Measurements from ENCODE around the gene OR2A1. TPM values are rescaled to one million over a fixed set of nuclear protein-coding genes. Genes with fewer than 3 reads are reported as not detected.
"Not testable (repeated sequence)": the region's sequence is repeated elsewhere in the genome, so short reads cannot be mapped to it uniquely, and the experiment has no call there.

The OR2A1 gene
- total and polyA plus RNA-seq, 2 donors (not counting 1 experiment from before 2014, with no cell fraction given) = 0.31 TPM; not detected in 1

GRCh38 chr7:144365523-144365922 is 53.3 kb downstream of the OR2A1 start:
- H3K27ac Mint-ChIP-seq; POLR2A ChIA-PET; H3K4me2 ChIP-seq (replicated peaks; ENCODE audit: low read depth, low read length, poor library complexity, severe bottlenecking); H3K9ac ChIP-seq (ENCODE audit: low read length); ATAC-seq (ENCODE audit: low read depth); H3K4me3 Mint-ChIP-seq; intact Hi-C loops (cut with micrococcal nuclease); H3K27me3 ChIP-seq (replicated peaks in 1 of 4; ENCODE audit: control extremely low read depth in 1 of 4, control insufficient read depth in 3 of 4, insufficient read depth in 4 of 4, low read length in 3 of 4); H3K27ac ChIP-seq (ENCODE audit: low read length in 2 of 2); H3K27me3 Mint-ChIP-seq; H3K4me3 ChIP-seq (ENCODE audit: control extremely low read depth in 1 of 5, extremely low read depth in 1 of 5, insufficient read depth in 1 of 5, low read depth in 2 of 5, low read length in 4 of 5); H3K4me1 ChIP-seq (ENCODE audit: control insufficient read depth in 2 of 2, insufficient read depth in 2 of 2, low read length in 2 of 2); DNase-seq; H3K9me3 ChIP-seq (ENCODE audit: control extremely low read depth in 1 of 3, control insufficient read depth in 2 of 3, insufficient read depth in 1 of 3, low read length in 2 of 3); CTCF ChIA-PET; H3K79me2 ChIP-seq (ENCODE audit: control insufficient read depth, insufficient read depth, low read length); H3K36me3 ChIP-seq (replicated peaks in 1 of 2; ENCODE audit: control extremely low read depth in 1 of 2, control insufficient read depth in 1 of 2, extremely low read depth in 1 of 2, insufficient read depth in 2 of 2, low read length in 1 of 2); H3K4me1 Mint-ChIP-seq; H4K20me1 ChIP-seq (ENCODE audit: control insufficient read depth, insufficient read depth, low read length, poor library complexity, severe bottlenecking); H3K9me3 Mint-ChIP-seq (ENCODE audit: insufficient read depth); H2AFZ ChIP-seq (ENCODE audit: insufficient read depth, low read depth, low read length, poor library complexity, severe bottlenecking): not testable (repeated sequence)
- WGBS (ENCODE audit: insufficient coverage) = no CpG with 5 or more reads among the region's 6 CpGs

GRCh38 chr7:144367250-144367649 is 55.0 kb downstream of the OR2A1 start:
- not testable (repeated sequence) for H3K9me3 Mint-ChIP-seq (ENCODE audit: insufficient read depth)

GRCh38 chr7:144369221-144369620 is 57.0 kb downstream of the OR2A1 start:
- CTCF ChIA-PET; H2AFZ ChIP-seq (ENCODE audit: insufficient read depth, low read depth, low read length, poor library complexity, severe bottlenecking); ATAC-seq (ENCODE audit: low read depth); intact Hi-C loops (cut with micrococcal nuclease); H3K27me3 Mint-ChIP-seq; H3K9me3 Mint-ChIP-seq (ENCODE audit: insufficient read depth); H4K20me1 ChIP-seq (ENCODE audit: control insufficient read depth, insufficient read depth, low read length, poor library complexity, severe bottlenecking); H3K9ac ChIP-seq (ENCODE audit: low read length); DNase-seq; H3K4me3 ChIP-seq (ENCODE audit: control extremely low read depth in 1 of 5, extremely low read depth in 1 of 5, insufficient read depth in 1 of 5, low read depth in 2 of 5, low read length in 4 of 5); H3K36me3 ChIP-seq (replicated peaks in 1 of 2; ENCODE audit: control extremely low read depth in 1 of 2, control insufficient read depth in 1 of 2, extremely low read depth in 1 of 2, insufficient read depth in 2 of 2, low read length in 1 of 2); POLR2A ChIA-PET; H3K4me1 Mint-ChIP-seq; H3K79me2 ChIP-seq (ENCODE audit: control insufficient read depth, insufficient read depth, low read length); H3K27me3 ChIP-seq (replicated peaks in 1 of 4; ENCODE audit: control extremely low read depth in 1 of 4, control insufficient read depth in 3 of 4, insufficient read depth in 4 of 4, low read length in 3 of 4); H3K4me2 ChIP-seq (replicated peaks; ENCODE audit: low read depth, low read length, poor library complexity, severe bottlenecking); H3K27ac Mint-ChIP-seq; H3K27ac ChIP-seq (ENCODE audit: low read length in 2 of 2); H3K9me3 ChIP-seq (ENCODE audit: control extremely low read depth in 1 of 3, control insufficient read depth in 2 of 3, insufficient read depth in 1 of 3, low read length in 2 of 3); H3K4me3 Mint-ChIP-seq; H3K4me1 ChIP-seq (ENCODE audit: control insufficient read depth in 2 of 2, insufficient read depth in 2 of 2, low read length in 2 of 2): not testable (repeated sequence)
- WGBS (ENCODE audit: insufficient coverage) = no CpG with 5 or more reads among the region's 7 CpGs

More at GRCh38 chr7:144367250-144367649, 55.0 kb downstream of the OR2A1 start:
- H3K36me3 ChIP-seq (replicated peaks in 1 of 2; ENCODE audit: control extremely low read depth in 1 of 2, control insufficient read depth in 1 of 2, extremely low read depth in 1 of 2, insufficient read depth in 2 of 2, low read length in 1 of 2); H3K27me3 ChIP-seq (replicated peaks in 1 of 4; ENCODE audit: control extremely low read depth in 1 of 4, control insufficient read depth in 3 of 4, insufficient read depth in 4 of 4, low read length in 3 of 4); H3K27ac Mint-ChIP-seq; intact Hi-C loops (cut with micrococcal nuclease); H3K27me3 Mint-ChIP-seq; POLR2A ChIA-PET; H3K4me2 ChIP-seq (replicated peaks; ENCODE audit: low read depth, low read length, poor library complexity, severe bottlenecking); H3K9ac ChIP-seq (ENCODE audit: low read length); H3K4me3 Mint-ChIP-seq; H3K9me3 ChIP-seq (ENCODE audit: control extremely low read depth in 1 of 3, control insufficient read depth in 2 of 3, insufficient read depth in 1 of 3, low read length in 2 of 3); DNase-seq; H3K4me3 ChIP-seq (ENCODE audit: control extremely low read depth in 1 of 5, extremely low read depth in 1 of 5, insufficient read depth in 1 of 5, low read depth in 2 of 5, low read length in 4 of 5); CTCF ChIA-PET; H3K4me1 ChIP-seq (ENCODE audit: control insufficient read depth in 2 of 2, insufficient read depth in 2 of 2, low read length in 2 of 2); H3K79me2 ChIP-seq (ENCODE audit: control insufficient read depth, insufficient read depth, low read length); H3K27ac ChIP-seq (ENCODE audit: low read length in 2 of 2); H2AFZ ChIP-seq (ENCODE audit: insufficient read depth, low read depth, low read length, poor library complexity, severe bottlenecking); ATAC-seq (ENCODE audit: low read depth); H4K20me1 ChIP-seq (ENCODE audit: control insufficient read depth, insufficient read depth, low read length, poor library complexity, severe bottlenecking); H3K4me1 Mint-ChIP-seq: not testable (repeated sequence)
- WGBS (ENCODE audit: insufficient coverage) = no CpG with 5 or more reads among the region's 9 CpGs

Other genes with a start within 250 kb of the OR2A1 start
- gene OR2A25, start 242.6 kb upstream of the OR2A1 start, total RNA-seq = not detected in 2 replicates
- gene OR2A25, start 242.6 kb upstream of the OR2A1 start, polyA plus RNA-seq = not detected in 2 replicates
- gene OR2A12, start 226.1 kb upstream of the OR2A1 start, total RNA-seq = not detected in 2 replicates
- not detected in 2 replicates for gene OR2A12, start 226.1 kb upstream of the OR2A1 start, polyA plus RNA-seq
- not detected in 2 replicates for gene OR2A2, start 202.8 kb upstream of the OR2A1 start, total RNA-seq
- gene OR2A2, start 202.8 kb upstream of the OR2A1 start, polyA plus RNA-seq = not detected in 2 replicates
- gene OR2A14, start 189.2 kb upstream of the OR2A1 start, total RNA-seq = not detected in 2 replicates
- gene OR2A14, start 189.2 kb upstream of the OR2A1 start, polyA plus RNA-seq = not detected in 2 replicates
- not detected in 2 replicates for gene CTAGE4, start 129.0 kb upstream of the OR2A1 start, total RNA-seq
- 0.09 and 0.12 TPM in 2 replicates for gene CTAGE4, start 129.0 kb upstream of the OR2A1 start, polyA plus RNA-seq
- 2.1 and 4.2 TPM in 2 replicates for gene ARHGEF35, start 116.6 kb upstream of the OR2A1 start, total RNA-seq
- gene ARHGEF35, start 116.6 kb upstream of the OR2A1 start, polyA plus RNA-seq = 0.34 and 0.36 TPM in 2 replicates
- gene OR2A42, start 72.8 kb upstream of the OR2A1 start, total RNA-seq = 0.10 TPM in 1 of 2 replicates, not detected in the other
- 0.13 and 0.31 TPM in 2 replicates for gene OR2A42, start 72.8 kb upstream of the OR2A1 start, polyA plus RNA-seq
- 1.3 and 2.7 TPM in 2 replicates for gene OR2A7, start 47.6 kb upstream of the OR2A1 start, total RNA-seq
- 3.3 and 3.6 TPM in 2 replicates for gene OR2A7, start 47.6 kb upstream of the OR2A1 start, polyA plus RNA-seq
- gene CTAGE8, start 43.1 kb upstream of the OR2A1 start, total RNA-seq = 1.3 and 1.4 TPM in 2 replicates
- gene CTAGE8, start 43.1 kb upstream of the OR2A1 start, polyA plus RNA-seq = 0.91 TPM in 2 replicates
- 6.9 and 7.9 TPM in 2 replicates for gene ARHGEF5, start 43.0 kb downstream of the OR2A1 start, total RNA-seq
- 6.0 and 6.8 TPM in 2 replicates for gene ARHGEF5, start 43.0 kb downstream of the OR2A1 start, polyA plus RNA-seq
- gene NOBOX, start 91.3 kb downstream of the OR2A1 start, total RNA-seq = not detected in 2 replicates
- gene NOBOX, start 91.3 kb downstream of the OR2A1 start, polyA plus RNA-seq = not detected in 2 replicates

Measured in B cell (primary cell).